Measurements from ENCODE around the gene PITPNM3.

GRCh38 chr17:6597727-6598126 is 41.4 kb upstream of the PITPNM3 start:
- no peak for TF ChIP-seq EZH2 (IDR thresholded peaks at IDR 0.05; ENCODE audit: low read length, missing control alignments)
- TF ChIP-seq CTCF (conservative IDR thresholded peaks at IDR 0.05 in 1 of 2, IDR thresholded peaks at IDR 0.05 in 1 of 2; ENCODE audit: low read depth in 1 of 2, low read length in 2 of 2), result no peak

All from fibroblast of lung (primary cell).